Right kidney (tissue), 1 donor: ENCODE data around the gene WDR27.
"Not testable (repeated sequence)": the region's sequence is repeated elsewhere in the genome, so short reads cannot be mapped to it uniquely, and the experiment has no call there.

ENCODE experiments used
- DNase-seq: peaks from one replicate; pipeline ENCODE4 v3.0.0-alpha.2; 2016

Gene WDR27

DNA sequence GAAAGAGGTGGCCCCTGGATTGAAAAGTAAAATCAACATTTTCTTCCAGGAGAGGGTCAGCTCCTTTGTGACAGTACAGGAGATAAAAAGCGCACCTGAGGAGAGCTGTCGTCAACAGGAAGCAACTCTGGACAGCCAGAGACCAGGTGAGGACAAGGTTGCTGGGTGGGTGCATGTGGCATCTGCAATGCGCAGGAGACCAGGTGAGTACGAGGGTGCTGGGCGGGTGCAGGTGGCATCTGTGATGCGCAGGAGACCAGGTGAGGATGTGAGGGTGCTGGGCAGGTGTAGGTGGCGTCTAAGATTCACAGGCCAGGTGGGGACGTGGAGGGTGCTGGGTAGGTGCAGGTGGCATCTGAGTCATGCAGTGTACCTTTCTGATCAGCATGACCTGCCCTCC is 38.4 kb downstream of the WDR27 start:
- no peak for DNase-seq

DNA sequence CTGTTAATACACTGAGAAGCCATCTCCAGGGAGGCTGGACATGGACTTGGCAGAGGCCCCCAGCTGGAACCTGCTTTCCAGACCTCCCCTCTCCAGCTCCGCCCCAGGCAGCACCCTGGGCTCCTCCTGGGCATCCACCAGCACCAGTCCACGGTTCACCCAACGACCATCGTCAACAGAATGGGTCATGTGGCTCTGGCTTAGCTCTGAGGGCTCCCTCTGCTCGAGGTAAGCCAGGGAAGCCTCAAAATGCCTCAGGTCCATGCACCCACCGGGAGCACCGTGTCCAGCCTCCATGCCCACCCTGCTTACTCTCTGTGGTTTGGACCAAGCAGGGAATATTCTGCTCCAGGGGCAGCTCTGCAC is 40.5 kb downstream of the WDR27 start:
- DNase-seq = no peak

DNA sequence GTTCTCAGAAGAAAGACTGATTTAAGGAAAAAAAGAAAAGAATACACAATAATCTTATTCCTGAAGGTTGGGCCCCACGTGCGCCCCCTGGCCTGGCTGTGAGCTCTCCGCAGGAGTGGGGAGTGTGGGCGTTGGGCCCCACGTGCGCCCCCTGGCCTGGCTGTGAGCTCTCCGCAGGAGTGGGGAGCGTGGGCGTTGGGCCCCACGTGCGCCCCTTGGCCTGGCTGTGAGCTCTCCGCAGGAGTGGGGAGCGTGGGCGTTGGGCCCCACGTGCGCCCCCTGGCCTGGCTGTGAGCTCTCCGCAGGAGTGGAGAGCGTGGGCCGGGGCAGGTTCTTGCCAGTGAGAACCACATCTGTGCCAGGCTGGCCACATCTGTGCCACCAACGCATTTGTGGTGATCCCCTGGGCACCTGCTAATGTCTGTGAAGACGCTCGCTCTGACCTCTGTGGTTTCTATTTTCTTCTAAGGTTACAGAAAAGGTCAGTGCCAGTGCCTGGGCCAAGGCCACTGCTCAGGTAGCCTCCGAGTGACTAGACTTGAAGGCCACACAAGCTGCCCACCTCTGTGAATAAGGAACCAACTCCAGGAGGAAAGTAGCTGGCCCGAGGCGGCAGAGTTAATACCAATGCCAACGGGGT is 41.0 kb downstream of the WDR27 start:
- no peak for DNase-seq

DNA sequence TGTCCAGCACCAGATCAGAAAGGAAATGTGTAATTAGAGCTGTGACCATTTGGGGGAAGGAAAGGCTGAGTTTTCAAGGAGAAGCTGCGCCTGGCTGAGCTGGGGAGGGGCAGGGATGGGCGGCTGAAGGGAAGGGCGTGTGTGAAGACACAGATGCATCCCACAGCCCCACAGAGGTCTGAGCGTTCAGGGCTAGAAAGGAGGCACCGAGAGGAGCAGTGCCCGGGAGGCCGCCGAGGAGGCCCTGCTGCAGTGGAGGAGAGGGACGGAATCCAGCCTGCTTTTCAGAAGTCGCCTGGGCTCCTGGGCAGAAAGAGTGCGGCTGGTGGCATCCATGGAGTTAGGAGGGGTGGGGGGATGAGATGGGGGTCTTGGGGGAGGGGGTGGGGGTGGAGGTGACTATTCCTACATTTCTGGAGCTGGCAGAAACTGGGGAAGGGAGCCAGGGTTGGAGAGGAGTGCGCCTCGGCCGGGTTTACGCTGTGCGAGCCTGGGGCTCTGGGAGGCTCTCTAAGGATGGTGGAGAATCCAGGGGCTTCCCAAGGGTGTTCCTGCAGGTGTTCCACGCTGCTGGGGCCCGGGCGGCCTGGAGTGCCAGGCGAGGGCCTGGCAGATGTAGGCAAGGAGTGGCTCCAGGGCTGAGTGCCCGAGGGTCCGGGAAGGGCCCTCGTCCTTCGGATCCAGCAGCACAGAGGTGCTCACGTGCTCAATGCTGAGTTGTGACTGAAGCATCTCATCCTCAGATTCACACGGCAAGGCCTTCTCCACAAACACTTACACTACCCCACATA is 41.8 kb downstream of the WDR27 start:
- no peak for DNase-seq

DNA sequence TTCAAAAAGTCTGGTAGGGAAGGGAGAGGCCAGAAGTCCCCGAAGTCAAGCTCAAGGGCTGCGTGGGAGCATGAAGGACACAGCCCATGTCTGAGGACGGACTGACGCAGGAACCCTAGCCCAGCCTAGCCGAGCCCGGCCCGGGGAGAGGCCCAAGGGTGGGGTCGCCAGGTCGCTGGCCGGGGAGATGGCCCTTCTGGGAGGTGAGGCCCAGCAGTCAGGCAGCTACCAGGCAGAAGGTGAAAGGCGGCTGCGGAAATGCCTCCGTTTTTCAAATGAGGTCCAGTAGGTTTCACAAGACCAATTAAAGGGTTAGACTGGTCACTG is 44.6 kb downstream of the WDR27 start:
- no peak for DNase-seq

DNA sequence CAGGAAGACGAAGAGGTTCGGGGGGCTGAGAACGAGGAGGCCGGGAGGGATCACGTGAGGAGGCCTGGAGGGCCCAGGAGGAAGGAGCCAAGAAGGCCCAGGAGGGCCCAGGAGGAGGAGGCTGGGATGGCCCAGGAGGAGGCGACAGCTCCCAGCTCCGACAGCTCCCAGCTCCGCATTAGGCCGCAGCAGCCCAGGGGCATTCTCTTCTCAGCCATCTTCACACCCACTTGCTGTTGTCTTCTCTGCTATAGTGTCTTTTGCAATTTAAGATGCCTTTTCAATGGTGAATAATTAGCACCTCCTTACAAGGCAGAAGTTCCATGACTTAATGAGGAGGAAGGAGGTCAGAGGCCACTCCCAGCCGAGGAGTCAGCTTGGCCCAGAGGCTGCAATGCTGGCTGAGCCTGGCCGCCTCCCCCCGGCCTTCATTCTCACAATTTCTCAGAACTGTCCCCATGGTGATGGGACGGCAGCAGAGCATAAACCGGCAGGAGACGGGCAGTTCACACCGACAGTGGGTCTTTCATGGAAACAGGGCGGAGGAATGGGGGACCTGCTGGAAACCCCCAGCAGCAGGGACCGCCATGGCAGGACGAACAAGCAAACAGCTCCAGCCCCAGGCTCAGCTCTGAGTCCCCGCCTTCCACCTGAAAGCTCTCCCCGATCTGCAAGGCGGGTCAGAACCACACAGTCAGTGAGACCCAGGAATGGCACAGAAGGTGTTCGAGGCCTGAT is 45.1 kb downstream of the WDR27 start:
- no peak for DNase-seq

- DNase-seq = peak; percentile 84
Measured at GRCh38 chr6:169654598-169655391, 47.0 kb downstream of the WDR27 start.

DNA sequence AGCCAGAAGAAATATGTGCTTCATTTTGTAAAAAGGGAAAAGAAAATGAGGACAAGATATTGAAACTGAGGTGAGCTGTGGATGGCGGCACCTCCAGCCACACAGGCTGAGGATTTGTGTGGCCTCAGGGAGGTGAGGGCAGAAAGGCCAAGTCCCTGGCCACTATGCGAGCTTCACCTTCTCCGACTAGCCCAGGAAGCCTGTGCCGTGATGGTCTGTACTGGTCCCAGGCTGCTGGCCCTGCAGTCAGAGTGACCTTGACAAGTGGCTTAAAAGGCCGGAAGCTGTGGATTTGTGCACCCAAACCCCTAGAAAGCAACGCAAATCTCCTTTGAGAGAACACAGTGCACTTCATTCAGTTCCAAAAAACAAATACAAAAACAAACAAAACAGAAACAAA is 48.1 kb downstream of the WDR27 start:
- DNase-seq = no peak

- no peak for DNase-seq
Measured at GRCh38 chr6:169652896-169653295, 48.9 kb downstream of the WDR27 start.

- DNase-seq = no peak
Measured at GRCh38 chr6:169651498-169651897, 50.3 kb downstream of the WDR27 start.

DNA sequence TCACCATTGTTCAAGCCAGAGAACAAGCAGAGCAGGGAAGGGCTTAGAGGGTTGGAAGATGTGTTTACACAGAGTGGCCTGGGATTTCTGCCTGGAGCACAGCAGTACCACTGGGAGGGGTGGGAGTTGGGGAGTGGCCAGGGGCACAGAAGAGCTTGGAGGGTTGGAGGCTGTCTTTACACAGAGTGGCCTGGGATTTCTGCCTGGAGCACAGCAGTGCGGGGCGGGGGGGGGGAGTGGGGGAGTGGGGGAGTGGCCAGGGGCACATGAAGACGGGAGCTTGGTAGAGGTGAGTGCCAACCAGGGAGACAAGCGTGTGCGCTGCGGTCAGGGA is 50.9 kb downstream of the WDR27 start:
- no peak for DNase-seq

DNA sequence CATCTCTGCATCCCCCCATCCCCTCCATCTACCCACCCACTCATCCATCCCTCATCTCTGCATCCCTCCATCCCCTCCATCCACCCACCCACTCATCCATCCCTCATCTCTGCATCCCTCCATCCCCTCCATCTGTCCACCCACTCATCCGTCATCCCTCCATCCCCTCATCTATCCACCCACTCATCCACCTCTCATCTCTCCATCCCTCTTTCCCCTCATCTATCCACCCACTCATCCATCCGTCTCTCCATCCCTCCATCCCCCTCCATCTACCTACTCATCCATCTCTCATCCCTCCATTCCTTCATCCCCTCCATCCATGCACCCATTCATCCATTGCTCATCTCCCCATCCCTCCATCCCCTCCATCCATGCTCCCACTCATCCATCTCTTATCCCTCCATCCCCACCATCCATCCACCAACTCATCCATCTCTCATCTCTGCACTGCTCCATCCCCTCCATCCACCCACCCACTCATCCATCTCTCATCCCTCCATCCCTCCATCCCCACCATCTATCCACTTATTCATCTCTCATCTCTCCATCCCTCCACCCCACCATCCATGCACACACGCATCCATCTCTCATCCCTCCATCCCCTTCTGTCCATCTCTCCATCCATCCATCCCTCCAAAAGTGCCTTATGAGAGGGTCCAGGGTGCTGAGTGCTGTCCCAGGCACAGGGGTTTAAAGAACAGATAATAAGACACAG is 51.4 kb downstream of the WDR27 start:
- no peak for DNase-seq

DNA sequence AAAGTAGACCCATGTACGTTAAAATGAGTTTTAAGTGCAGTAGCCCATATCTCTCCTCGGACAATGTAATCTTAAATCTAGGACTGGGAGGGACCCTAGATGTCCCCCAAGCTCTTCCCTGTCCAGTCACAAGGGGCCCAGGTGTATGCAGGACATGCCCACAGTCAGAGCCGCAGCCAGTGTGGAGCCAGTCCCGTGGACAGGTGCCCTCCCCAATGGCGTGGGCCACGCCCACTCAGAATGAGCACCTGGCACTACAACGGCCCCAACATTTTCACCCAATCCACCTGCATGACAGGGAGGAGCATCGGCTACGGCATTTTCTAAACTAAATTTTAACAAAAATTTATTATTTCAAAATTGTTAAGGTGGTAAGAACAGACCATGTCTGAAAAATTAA is 53.2 kb downstream of the WDR27 start:
- no peak for DNase-seq

- no peak for DNase-seq
Measured at GRCh38 chr6:169648092-169648491, 53.7 kb downstream of the WDR27 start.

GRCh38 chr6:169647637-169648036 is 54.2 kb downstream of the WDR27 start:
- DNase-seq = no peak

GRCh38 chr6:169646906-169647567 is 54.8 kb downstream of the WDR27 start:
- DNase-seq = no peak

DNA sequence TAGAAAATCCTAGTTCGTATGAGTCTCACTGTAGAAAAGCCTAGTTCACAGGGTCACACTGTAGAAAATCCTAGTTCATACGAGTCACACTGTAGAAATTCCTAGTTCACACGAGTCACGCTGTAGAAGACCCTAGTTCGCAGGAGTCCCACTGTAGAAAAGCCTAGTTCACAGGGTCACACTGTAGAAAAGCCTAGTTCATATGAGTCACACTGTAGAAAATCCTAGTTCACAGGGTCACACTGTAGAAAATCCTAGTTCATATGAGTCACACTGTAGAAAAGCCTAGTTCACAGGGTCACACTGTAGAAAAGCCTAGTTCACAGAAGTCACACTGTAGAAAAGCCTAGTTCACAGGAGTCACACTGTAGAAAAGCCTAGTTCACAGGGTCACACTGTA is 56.4 kb downstream of the WDR27 start:
- not testable (repeated sequence) for DNase-seq

GRCh38 chr6:169643521-169643920 is 58.3 kb downstream of the WDR27 start:
- DNase-seq = no peak

DNA sequence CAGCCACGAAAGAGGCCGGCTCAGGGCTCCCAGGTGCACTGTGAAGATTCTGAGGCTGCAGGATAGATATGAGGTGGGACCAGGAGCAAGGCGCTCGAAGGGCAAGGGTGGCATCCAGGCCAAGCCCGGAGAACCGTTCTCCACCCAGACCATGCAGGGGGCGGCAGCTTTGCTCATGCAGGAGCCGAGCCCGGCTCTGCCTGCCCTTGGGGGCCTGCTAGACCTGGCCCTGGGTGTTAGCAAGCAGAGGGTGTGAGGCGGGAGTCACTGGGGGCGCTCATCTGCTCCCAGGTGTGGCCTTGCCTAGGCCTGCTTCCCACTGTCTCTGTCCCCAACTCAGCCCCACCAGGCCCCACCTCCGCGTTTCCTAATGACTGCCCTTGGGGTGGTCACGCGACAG is 59.4 kb downstream of the WDR27 start:
- no peak for DNase-seq

DNA sequence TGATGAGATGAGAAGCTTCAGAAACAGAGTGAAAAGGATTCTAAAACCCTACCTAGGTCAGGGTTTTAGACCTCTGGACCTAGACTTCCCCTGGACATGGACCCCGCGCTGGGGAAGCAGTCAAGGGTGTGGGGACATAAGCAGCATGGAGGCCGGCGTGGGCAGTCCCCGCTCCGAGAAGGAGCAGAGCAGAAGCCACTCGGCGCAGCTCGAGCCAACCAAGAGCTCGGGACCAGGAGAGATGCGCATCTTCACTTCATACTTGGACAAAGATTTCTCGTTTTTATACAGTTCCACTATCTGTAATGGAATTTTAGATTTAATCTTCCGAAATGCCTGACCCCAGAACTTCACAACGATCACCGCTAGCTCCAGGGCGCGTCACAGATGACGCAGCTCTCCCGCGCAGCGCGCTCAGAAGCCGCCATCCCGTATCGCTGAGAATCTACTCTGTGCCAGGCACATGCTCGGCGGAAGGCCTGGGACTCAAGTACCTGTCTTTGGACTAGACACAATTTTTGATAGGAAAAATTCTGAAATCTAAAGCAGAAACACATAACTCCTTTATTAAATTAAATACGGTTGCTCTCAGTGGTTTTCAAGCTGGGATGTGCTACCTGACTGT is 60.3 kb downstream of the WDR27 start:
- no peak for DNase-seq

- no peak for DNase-seq
Measured at GRCh38 chr6:169640983-169641382, 60.8 kb downstream of the WDR27 start.
